Measurements from ENCODE around the gene PUS3.

DNA sequence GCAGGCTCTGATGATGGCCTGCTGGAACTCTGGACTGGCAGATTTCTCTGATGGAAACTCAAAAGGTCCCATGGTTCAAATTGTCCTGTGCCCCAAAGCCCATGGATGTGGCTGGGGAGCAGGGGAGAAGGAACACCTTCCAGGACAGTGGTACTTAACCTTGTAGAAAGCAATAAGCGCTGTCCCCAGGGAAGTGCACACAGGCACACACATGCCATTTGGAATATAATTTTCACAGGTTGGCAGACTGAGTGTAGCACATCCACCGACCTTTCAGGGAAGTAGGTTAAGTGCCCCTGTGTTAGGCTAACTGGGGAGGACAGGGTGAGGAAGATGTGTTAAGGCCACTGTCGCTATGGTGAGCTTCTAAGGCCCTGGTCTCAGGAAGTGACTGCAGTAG is 19.1 kb upstream of the PUS3 start:
- TF ChIP-seq POLR2A (IDR thresholded peaks at IDR 0.05; ENCODE audit: low read length) (no peak), GATA1 (IDR thresholded peaks at IDR 0.05; ENCODE audit: low read depth, low read length) (no peak)
